Fibroblast of peridontal ligament (primary cell): ENCODE measurements around the gene SURF1.

Experiments used
- DNase-seq: peaks from one replicate; pipeline ENCODE4 v3.0.0-alpha.2; 2010; ENCODE audit errors: extremely low read depth

SURF1 gene

GRCh38 chr9:133362359-133363044 lies 6.2 kb upstream of the SURF1 start:
- DNase-seq: no peak

GRCh38 chr9:133361507-133362092 lies 5.3 kb upstream of the SURF1 start:
- DNase-seq: no peak

GRCh38 chr9:133360400-133361393 lies 4.4 kb upstream of the SURF1 start:
- no peak for DNase-seq

GRCh38 chr9:133359399-133360175 lies 3.3 kb upstream of the SURF1 start:
- no peak for DNase-seq

- no peak for DNase-seq
Observed at GRCh38 chr9:133357656-133358055, 1.4 kb upstream of the SURF1 start.

- no peak for DNase-seq
Observed at GRCh38 chr9:133355881-133356357, 368 bp downstream of the SURF1 start.

- DNase-seq: no peak
Observed at GRCh38 chr9:133354766-133355165, 1.5 kb downstream of the SURF1 start.

GRCh38 chr9:133353548-133353947 lies 2.7 kb downstream of the SURF1 start:
- DNase-seq: no peak

- DNase-seq: no peak
Observed at GRCh38 chr9:133352635-133353340, 3.5 kb downstream of the SURF1 start.

GRCh38 chr9:133351908-133352634 lies 4.2 kb downstream of the SURF1 start:
- DNase-seq: peak; percentile 61

GRCh38 chr9:133351526-133351907 lies 4.8 kb downstream of the SURF1 start:
- peak; percentile 72 for DNase-seq

GRCh38 chr9:133349965-133350616 lies 6.2 kb downstream of the SURF1 start:
- no peak for DNase-seq

- no peak for DNase-seq
Observed at GRCh38 chr9:133348718-133349573, 7.3 kb downstream of the SURF1 start.

GRCh38 chr9:133347985-133348717 lies 8.1 kb downstream of the SURF1 start, which contains the start of the genes MED22 and RPL7A:
Gene MED22, minus strand, starts transcription at chr9:133348131. Its CDS starts 1,469 bp downstream, at chr9:133346662.
Gene RPL7A, plus strand, starts transcription at chr9:133348218. Its CDS starts 26 bp downstream, at chr9:133348244.
- DNase-seq: peak; percentile 98

GRCh38 chr9:133347515-133347984 lies 8.7 kb downstream of the SURF1 start:
- DNase-seq: no peak

- DNase-seq: no peak
Observed at GRCh38 chr9:133346021-133346785, 10.1 kb downstream of the SURF1 start.

GRCh38 chr9:133345596-133345995 lies 10.7 kb downstream of the SURF1 start:
- DNase-seq: no peak
